GM19099 (cell line): ENCODE results near the gene ATIC.

ENCODE experiments used
- POLR2A ChIP-seq: IDR thresholded peaks from 3 replicates; pipeline ENCODE4 v1.6.1; 2011; ENCODE audit warnings: low read depth; ENCODE audit not compliant: insufficient read length; ENCODE audit errors: extremely low read depth

ATIC gene

DNA sequence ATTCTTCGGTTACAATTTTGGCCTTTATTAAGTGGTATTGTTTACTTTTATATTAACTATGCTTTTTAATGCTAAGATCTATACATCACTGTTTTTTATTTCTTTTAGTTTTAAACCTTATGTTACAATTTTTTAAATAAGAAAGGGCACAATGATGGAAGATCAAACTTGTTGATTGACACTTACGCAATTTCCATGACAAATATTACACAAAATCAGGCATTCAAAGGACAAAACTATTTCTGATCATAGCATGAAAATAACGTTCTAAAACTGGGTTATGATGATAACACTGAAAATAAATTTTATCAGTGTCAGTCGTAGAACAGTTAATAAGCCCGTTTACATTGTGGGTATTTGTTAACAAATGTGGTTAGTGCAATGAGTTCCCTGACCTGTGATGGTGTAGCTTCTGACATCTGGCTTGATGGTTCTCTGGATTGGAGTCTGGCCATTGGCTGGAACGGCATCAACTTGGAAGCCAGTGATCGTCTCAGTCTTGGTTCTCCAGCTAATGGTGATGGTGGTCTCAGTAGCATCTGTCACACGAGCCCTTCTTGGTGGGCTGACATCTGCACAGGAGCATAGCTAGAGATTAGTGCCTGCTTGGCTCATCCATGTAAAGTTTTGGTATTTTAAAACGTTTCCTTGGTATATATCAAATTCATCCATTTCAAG, 64.4 kb downstream of the ATIC start:
- TF ChIP-seq POLR2A, result no peak

GRCh38 chr2:215377283-215377682, 65.4 kb downstream of the ATIC start:
- TF ChIP-seq POLR2A, result no peak

DNA sequence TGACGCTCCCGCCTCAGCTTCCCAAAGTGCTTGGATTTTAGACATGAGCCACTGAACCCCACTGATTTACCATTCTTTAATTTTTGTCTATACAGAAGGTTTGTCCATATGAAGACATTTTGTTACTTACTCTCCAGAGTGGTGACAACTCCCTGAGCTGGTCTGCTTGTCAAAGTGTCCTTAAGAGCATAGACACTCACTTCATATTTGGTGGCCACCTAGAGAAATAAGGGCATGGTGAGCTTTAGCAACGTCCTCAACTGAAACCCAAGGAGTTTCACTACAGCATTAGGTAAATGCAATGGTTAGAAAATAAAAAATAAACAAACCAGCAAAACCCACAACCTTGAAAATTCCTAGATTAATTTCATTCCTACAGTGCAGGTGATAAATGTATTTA, 66.2 kb downstream of the ATIC start:
- no peak for TF ChIP-seq POLR2A

DNA sequence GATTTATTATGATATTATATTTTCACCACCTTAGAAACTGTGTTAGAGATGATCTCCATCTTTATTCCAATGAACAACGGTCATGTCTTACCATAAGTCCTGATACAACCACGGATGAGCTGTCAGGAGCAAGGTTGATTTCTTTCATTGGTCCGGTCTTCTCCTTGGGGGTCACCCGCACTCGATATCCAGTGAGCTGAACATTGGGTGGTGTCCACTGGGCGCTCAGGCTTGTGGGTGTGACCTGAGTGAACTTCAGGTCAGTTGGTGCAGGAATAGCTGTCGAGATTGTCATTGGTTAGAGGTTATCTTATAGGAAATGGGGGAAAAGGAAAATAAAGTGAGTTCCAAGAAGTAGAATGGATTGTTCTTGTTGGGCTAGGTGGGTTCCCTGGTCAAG, 67.2 kb downstream of the ATIC start:
- no peak for TF ChIP-seq POLR2A

GRCh38 chr2:215379948-215380347, 68.1 kb downstream of the ATIC start:
- TF ChIP-seq POLR2A, result no peak

DNA sequence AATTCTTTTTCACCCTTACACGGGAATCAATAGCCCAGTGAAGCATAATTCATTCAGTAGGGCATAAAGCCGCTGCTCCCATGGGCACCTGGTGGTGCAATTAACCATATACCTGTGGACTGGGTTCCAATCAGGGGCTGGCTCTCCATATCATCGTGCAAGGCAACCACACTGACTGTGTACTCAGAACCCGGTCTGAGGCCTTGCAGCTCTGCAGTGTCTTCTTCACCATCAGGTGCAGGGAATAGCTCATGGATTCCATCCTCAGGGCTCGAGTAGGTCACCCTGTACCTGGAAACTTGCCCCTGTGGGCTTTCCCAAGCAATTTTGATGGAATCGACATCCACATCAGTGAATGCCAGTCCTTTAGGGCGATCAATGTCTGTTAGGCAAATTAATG, 68.8 kb downstream of the ATIC start:
- TF ChIP-seq POLR2A, result no peak

DNA sequence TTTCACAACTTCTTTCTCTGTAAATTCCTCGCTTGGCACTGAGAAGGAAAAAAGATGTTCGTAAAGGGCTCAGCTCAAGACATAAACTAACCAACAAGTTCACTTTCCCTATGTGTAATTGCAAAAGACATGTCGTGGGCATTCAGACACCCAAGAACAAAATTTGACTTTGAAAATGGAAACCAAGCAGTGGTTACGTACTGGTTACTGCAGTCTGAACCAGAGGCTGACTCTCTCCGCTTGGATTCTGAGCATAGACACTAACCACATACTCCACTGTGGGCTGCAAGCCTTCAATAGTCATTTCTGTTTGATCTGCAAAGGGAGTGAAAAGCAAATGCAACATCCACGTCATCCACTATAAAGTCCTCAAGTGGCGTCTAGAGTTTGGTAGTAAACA, 70.2 kb downstream of the ATIC start:
- TF ChIP-seq POLR2A, result no peak

- no peak for TF ChIP-seq POLR2A
These were observed 70.6 kb downstream of the ATIC start for GRCh38 chr2:215382480-215382879.

DNA sequence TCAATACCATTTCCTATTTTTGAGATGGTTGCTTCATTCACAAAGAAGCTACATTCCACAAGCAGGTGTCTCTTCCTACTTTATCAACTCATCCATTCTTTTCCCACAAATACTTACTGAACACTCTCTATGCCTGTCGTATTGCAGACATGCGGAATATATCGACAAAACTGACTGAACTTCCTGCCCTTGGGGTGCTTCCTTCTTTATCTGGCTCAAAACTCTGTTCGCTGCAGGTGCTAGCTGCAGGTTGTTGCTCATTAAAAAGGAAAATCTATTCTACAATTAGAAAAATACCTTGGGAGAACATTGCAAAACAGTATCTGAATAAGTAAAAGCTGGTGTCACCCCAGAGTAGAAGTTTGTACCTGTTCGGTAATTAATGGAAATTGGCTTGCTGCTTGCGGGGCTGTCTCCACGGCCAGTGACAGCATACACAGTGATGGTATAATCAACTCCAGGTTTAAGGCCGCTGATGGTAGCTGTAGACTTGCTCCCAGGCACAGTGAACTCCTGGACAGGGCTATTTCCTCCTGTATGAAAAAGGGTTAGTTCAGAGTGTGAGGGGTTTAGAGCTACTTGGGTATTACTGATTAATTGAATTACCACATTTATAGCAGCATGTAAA, 71.9 kb downstream of the ATIC start:
- TF ChIP-seq POLR2A, result no peak

- no peak for TF ChIP-seq POLR2A
These were observed 72.9 kb downstream of the ATIC start for GRCh38 chr2:215384710-215385109.

DNA sequence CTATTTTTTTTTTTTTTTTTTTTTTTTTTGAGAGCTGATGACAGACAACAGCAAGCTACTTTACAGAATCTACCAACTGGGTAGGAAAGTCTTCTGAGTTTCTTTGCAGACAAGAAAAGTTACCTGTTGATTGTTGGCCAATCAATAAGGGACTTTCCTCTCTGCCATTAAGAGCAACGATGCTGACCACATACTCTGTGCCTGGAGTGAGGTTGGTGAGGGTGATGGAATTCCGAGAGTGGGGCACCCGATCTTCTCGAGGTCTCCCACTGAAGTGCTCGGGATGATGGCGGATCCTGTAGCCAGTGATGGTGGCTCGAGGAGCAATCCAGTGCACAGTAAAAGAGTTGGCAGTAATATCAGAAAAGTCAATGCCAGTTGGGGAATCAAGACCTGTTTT, 74.7 kb downstream of the ATIC start:
- TF ChIP-seq POLR2A, result no peak

- TF ChIP-seq POLR2A, result no peak
These were observed 76.3 kb downstream of the ATIC start for GRCh38 chr2:215388002-215388728.

- no peak for TF ChIP-seq POLR2A
These were observed 78.7 kb downstream of the ATIC start for GRCh38 chr2:215390550-215390913.

DNA sequence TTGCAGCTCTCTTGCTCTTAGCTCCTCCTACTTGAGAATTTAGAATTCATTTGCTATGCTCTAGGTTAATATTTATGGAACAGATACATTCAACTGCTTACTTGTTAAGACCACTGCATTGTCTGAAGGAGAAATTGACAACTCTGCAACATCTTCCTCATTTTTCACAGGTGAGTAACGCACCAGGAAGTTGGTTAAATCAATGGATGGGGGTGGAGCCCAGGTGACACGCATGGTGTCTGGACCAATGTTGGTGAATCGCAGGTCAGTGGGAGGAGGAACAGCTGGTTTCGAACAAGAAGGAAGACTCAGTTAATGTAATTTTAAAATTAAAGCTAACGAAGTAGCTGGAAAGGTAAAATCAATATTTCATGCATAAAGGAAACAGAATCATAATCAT, 79.7 kb downstream of the ATIC start:
- TF ChIP-seq POLR2A, result no peak

DNA sequence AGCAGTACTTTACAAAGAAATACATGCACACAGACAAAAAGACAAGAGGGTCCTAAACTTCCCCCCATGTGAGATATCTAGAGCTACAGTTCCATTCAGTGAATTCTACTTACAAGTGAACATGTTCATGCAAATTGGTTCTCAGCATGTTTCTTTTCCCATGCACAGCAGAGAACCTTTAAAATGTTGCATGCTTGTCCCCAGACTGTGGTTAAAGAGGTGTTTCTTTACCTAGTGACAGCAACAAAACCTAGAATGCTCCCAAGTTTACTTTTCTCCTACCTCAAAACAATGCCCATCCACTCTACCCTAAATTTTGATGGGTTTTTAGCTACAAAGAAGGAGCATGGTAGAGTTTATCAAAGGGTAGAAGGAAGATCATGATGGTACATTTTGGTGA, 80.3 kb downstream of the ATIC start:
- no peak for TF ChIP-seq POLR2A

- no peak for TF ChIP-seq POLR2A
These were observed 80.9 kb downstream of the ATIC start for GRCh38 chr2:215392687-215393270.
